Prostate gland (tissue), 2 donors: ENCODE measurements around the gene VPS13A.

Experiments used
- CTCF ChIP-seq, 4 experiments: fragments of 200-600 bp in 2 of 4; fragments of 450-650 bp in 2 of 4; sonication (generic) in 2 of 4; IDR thresholded peaks; 1 replicate in 3 of 4; 2 replicates in 1 of 4; pipeline ENCODE4 v1.5.1; 2016 to 2019; ENCODE audit warnings: antibody characterized with exemption in 4 of 4, mild to moderate bottlenecking in 2 of 4, moderate library complexity in 2 of 4
- POLR2A ChIP-seq: fragments of 450-650 bp; IDR thresholded peaks from one replicate; pipeline ENCODE4 v1.6.1; 2016; ENCODE audit warnings: antibody characterized with exemption, mild to moderate bottlenecking

DNA sequence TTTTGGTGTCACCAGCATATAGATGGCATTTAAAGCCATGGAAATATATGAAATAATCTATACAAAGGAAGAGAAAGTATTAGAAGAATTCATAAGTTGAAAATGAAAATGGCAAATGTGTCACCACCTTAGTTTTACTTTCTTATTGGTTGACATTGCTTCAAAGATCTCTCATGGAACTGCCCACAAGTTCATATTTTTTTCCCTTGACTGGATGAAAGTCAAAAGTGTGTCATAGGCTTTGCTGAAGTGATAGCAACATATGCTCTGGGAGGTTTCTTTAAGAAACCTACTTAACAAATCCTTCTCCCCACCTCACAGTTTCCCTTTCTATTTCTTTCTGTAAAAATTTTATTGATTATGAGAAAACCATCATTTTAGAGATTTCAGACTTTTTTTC is 127.2 kb downstream of the VPS13A start:
- TF ChIP-seq CTCF (IDR thresholded peaks at IDR 0.05) (no peak), POLR2A (no peak)
